Fibroblast of skin of right biceps (primary cell): ENCODE results near the gene FAM204A.

Source experiments
- DNase-seq: peaks from one replicate; pipeline ENCODE4 v3.0.0-alpha.2; 2013

The FAM204A gene

GRCh38 chr10:118330295-118331076 lies 11.6 kb downstream of the FAM204A start:
- no peak for DNase-seq

- DNase-seq, result no peak
Measured at GRCh38 chr10:118324140-118324539, 18.0 kb downstream of the FAM204A start.

GRCh38 chr10:118321724-118322575 lies 20.2 kb downstream of the FAM204A start:
- DNase-seq, result no peak

- no peak for DNase-seq
Measured at GRCh38 chr10:118315629-118316028, 26.5 kb downstream of the FAM204A start.

GRCh38 chr10:118314882-118315281 lies 27.2 kb downstream of the FAM204A start:
- DNase-seq, result no peak

GRCh38 chr10:118311505-118311904 lies 30.6 kb downstream of the FAM204A start:
- DNase-seq, result no peak

- no peak for DNase-seq
Measured at GRCh38 chr10:118310822-118311221, 31.3 kb downstream of the FAM204A start.

GRCh38 chr10:118309911-118310310 lies 32.2 kb downstream of the FAM204A start:
- no peak for DNase-seq

- DNase-seq, result peak; percentile 2
Measured at GRCh38 chr10:118308664-118309063, 33.5 kb downstream of the FAM204A start.

- DNase-seq, result peak; percentile 2
Measured at GRCh38 chr10:118307859-118308258, 34.3 kb downstream of the FAM204A start.

- DNase-seq, result no peak
Measured at GRCh38 chr10:118307220-118307619, 34.9 kb downstream of the FAM204A start.

GRCh38 chr10:118305730-118306129 lies 36.4 kb downstream of the FAM204A start:
- no peak for DNase-seq

GRCh38 chr10:118304521-118304920 lies 37.6 kb downstream of the FAM204A start:
- DNase-seq, result no peak

GRCh38 chr10:118301211-118301610 lies 40.9 kb downstream of the FAM204A start:
- no peak for DNase-seq

GRCh38 chr10:118300320-118300719 lies 41.8 kb downstream of the FAM204A start:
- no peak for DNase-seq

GRCh38 chr10:118298787-118299186 lies 43.3 kb downstream of the FAM204A start:
- no peak for DNase-seq

GRCh38 chr10:118291122-118291521 lies 51.0 kb downstream of the FAM204A start:
- DNase-seq, result no peak

- DNase-seq, result no peak
Measured at GRCh38 chr10:118290471-118290995, 51.6 kb downstream of the FAM204A start.

- DNase-seq, result no peak
Measured at GRCh38 chr10:118287076-118287806, 54.9 kb downstream of the FAM204A start.

- DNase-seq, result no peak
Measured at GRCh38 chr10:118286051-118286838, 55.9 kb downstream of the FAM204A start.

GRCh38 chr10:118282670-118283069 lies 59.5 kb downstream of the FAM204A start:
- DNase-seq, result no peak

GRCh38 chr10:118278649-118279048 lies 63.5 kb downstream of the FAM204A start:
- peak; percentile 9 for DNase-seq
